Neural progenitor cell (in vitro differentiated cells): Measurements from ENCODE around the gene MGAT4A.

ENCODE experiments used
- CTCF ChIP-seq: fragments of 200-600 bp; sonication (generic); IDR thresholded peaks from 2 replicates; pipeline ENCODE4 v1.5.1; 2017; ENCODE audit warnings: antibody characterized with exemption, mild to moderate bottlenecking
- EZH2 ChIP-seq: fragments of 200-600 bp; sonication (generic); IDR thresholded peaks from 2 replicates; pipeline ENCODE4 v1.6.1; 2017; ENCODE audit warnings: antibody characterized with exemption, mild to moderate bottlenecking, moderate library complexity

GRCh38 chr2:98713332-98714015 lies 17.5 kb downstream of the MGAT4A start:
- no peak for TF ChIP-seq CTCF
- TF ChIP-seq EZH2: no peak
